Panc1 (cell line): Measurements from ENCODE around the gene HPRT1.

ENCODE experiments used
- TCF7L2 ChIP-seq: IDR thresholded peaks from 2 replicates; pipeline ENCODE4 v1.6.1; 2011; ENCODE audit warnings: mild to moderate bottlenecking, low read depth, low read length, inconsistent platforms
- TF ChIP-seq, protein P1 (sequence below): fragments of 450-650 bp; IDR thresholded peaks from 2 replicates; pipeline ENCODE4 v1.5.1; 2017; ENCODE audit warnings: mild to moderate bottlenecking
- TF ChIP-seq, protein P2 (sequence below), 2 experiments: IDR thresholded peaks; 2 replicates each; pipeline ENCODE4 v1.6.1; 2011 to 2012; ENCODE audit warnings: low read depth in 2 of 2, control low read depth in 1 of 2, low read length in 1 of 2, mild to moderate bottlenecking in 1 of 2, moderate library complexity in 1 of 2; ENCODE audit not compliant: insufficient read depth in 1 of 2

DNA sequence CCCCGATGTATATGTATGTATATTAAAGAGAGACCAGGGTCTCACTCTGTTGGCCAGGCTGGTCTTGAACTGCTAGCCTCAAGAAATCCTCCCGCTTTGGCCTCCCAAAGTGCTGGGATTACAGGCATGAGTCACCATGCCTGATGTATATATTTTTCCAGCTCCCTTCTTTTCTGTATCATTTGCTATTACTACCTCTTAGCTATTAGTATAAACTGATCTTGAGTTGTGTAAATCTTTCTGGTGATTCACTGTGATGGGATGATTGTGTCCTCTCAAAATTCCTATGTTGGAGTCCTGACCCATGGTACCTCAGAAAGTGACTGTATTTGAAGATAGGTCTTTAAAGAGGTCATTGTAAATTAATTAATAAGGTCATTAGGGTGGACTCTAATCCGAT, 53.1 kb downstream of the HPRT1 start:
- TF ChIP-seq TCF7L2, result no peak
- TF ChIP-seq, protein P1, sequence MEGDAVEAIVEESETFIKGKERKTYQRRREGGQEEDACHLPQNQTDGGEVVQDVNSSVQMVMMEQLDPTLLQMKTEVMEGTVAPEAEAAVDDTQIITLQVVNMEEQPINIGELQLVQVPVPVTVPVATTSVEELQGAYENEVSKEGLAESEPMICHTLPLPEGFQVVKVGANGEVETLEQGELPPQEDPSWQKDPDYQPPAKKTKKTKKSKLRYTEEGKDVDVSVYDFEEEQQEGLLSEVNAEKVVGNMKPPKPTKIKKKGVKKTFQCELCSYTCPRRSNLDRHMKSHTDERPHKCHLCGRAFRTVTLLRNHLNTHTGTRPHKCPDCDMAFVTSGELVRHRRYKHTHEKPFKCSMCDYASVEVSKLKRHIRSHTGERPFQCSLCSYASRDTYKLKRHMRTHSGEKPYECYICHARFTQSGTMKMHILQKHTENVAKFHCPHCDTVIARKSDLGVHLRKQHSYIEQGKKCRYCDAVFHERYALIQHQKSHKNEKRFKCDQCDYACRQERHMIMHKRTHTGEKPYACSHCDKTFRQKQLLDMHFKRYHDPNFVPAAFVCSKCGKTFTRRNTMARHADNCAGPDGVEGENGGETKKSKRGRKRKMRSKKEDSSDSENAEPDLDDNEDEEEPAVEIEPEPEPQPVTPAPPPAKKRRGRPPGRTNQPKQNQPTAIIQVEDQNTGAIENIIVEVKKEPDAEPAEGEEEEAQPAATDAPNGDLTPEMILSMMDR, result no peak
- TF ChIP-seq, protein P2, sequence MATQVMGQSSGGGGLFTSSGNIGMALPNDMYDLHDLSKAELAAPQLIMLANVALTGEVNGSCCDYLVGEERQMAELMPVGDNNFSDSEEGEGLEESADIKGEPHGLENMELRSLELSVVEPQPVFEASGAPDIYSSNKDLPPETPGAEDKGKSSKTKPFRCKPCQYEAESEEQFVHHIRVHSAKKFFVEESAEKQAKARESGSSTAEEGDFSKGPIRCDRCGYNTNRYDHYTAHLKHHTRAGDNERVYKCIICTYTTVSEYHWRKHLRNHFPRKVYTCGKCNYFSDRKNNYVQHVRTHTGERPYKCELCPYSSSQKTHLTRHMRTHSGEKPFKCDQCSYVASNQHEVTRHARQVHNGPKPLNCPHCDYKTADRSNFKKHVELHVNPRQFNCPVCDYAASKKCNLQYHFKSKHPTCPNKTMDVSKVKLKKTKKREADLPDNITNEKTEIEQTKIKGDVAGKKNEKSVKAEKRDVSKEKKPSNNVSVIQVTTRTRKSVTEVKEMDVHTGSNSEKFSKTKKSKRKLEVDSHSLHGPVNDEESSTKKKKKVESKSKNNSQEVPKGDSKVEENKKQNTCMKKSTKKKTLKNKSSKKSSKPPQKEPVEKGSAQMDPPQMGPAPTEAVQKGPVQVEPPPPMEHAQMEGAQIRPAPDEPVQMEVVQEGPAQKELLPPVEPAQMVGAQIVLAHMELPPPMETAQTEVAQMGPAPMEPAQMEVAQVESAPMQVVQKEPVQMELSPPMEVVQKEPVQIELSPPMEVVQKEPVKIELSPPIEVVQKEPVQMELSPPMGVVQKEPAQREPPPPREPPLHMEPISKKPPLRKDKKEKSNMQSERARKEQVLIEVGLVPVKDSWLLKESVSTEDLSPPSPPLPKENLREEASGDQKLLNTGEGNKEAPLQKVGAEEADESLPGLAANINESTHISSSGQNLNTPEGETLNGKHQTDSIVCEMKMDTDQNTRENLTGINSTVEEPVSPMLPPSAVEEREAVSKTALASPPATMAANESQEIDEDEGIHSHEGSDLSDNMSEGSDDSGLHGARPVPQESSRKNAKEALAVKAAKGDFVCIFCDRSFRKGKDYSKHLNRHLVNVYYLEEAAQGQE (IDR thresholded peaks at IDR 0.05; ENCODE audit: insufficient read depth in 1 of 2, low read depth in 2 of 2, low read length in 1 of 2), result no peak
